Neural cell (in vitro differentiated cells): ENCODE measurements around the gene ATP2C1.

ENCODE experiments used
- EZH2 ChIP-seq: fragments of 200-600, 300-800 bp; shearing (Covaris generic), sonication (generic); IDR thresholded peaks from 2 replicates; pipeline ENCODE4 v1.6.1; 2014; ENCODE audit warnings: antibody characterized with exemption, low read length, borderline replicate concordance, mild to moderate bottlenecking; ENCODE audit not compliant: insufficient read depth, poor library complexity, severe bottlenecking
- POLR2AphosphoS5 ChIP-seq: IDR thresholded peaks from 2 replicates; pipeline ENCODE4 v1.6.1; 2012
- RAD21 ChIP-seq: fragments of 450-650 bp; conservative IDR thresholded peaks from 2 replicates; pipeline ENCODE4 v1.6.1; 2014; ENCODE audit warnings: antibody characterized with exemption, mild to moderate bottlenecking, moderate library complexity
- TAF1 ChIP-seq: IDR thresholded peaks from 2 replicates; pipeline ENCODE4 v1.6.1; 2012; ENCODE audit warnings: low read depth
- TF ChIP-seq, protein P1 (sequence below): fragments of 450-650 bp; IDR thresholded peaks from 2 replicates; pipeline ENCODE4 v1.5.1; 2014; ENCODE audit warnings: antibody characterized with exemption, mild to moderate bottlenecking, moderate library complexity; ENCODE audit not compliant: poor library complexity, severe bottlenecking
- TF ChIP-seq, protein P2 (sequence below): IDR thresholded peaks from 2 replicates; pipeline ENCODE4 v1.6.1; 2012; ENCODE audit warnings: borderline replicate concordance

DNA sequence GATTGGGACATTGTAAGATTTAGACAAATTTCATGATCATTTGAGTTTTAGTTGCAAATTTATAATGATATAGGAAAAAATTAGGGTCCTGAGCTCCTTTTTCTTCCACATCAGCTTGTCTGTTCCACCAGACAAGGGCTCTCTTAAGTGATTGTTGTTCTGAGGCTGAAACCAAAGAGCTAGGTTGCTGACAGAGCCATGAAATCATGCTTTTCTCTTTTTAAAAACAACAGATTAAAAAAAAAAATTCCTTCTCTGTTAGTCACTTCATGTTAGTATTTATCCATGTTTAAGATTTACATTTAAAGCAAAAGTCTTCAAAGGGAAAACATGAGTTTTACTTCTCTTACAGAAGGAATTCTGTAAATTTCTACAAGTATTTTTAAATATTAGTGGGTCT lies 56.8 kb downstream of the ATP2C1 start:
- no peak for TF ChIP-seq POLR2AphosphoS5
- TF ChIP-seq, protein P1, sequence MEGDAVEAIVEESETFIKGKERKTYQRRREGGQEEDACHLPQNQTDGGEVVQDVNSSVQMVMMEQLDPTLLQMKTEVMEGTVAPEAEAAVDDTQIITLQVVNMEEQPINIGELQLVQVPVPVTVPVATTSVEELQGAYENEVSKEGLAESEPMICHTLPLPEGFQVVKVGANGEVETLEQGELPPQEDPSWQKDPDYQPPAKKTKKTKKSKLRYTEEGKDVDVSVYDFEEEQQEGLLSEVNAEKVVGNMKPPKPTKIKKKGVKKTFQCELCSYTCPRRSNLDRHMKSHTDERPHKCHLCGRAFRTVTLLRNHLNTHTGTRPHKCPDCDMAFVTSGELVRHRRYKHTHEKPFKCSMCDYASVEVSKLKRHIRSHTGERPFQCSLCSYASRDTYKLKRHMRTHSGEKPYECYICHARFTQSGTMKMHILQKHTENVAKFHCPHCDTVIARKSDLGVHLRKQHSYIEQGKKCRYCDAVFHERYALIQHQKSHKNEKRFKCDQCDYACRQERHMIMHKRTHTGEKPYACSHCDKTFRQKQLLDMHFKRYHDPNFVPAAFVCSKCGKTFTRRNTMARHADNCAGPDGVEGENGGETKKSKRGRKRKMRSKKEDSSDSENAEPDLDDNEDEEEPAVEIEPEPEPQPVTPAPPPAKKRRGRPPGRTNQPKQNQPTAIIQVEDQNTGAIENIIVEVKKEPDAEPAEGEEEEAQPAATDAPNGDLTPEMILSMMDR: no peak
- no peak for TF ChIP-seq EZH2
- TF ChIP-seq RAD21: no peak
- TF ChIP-seq, protein P2, sequence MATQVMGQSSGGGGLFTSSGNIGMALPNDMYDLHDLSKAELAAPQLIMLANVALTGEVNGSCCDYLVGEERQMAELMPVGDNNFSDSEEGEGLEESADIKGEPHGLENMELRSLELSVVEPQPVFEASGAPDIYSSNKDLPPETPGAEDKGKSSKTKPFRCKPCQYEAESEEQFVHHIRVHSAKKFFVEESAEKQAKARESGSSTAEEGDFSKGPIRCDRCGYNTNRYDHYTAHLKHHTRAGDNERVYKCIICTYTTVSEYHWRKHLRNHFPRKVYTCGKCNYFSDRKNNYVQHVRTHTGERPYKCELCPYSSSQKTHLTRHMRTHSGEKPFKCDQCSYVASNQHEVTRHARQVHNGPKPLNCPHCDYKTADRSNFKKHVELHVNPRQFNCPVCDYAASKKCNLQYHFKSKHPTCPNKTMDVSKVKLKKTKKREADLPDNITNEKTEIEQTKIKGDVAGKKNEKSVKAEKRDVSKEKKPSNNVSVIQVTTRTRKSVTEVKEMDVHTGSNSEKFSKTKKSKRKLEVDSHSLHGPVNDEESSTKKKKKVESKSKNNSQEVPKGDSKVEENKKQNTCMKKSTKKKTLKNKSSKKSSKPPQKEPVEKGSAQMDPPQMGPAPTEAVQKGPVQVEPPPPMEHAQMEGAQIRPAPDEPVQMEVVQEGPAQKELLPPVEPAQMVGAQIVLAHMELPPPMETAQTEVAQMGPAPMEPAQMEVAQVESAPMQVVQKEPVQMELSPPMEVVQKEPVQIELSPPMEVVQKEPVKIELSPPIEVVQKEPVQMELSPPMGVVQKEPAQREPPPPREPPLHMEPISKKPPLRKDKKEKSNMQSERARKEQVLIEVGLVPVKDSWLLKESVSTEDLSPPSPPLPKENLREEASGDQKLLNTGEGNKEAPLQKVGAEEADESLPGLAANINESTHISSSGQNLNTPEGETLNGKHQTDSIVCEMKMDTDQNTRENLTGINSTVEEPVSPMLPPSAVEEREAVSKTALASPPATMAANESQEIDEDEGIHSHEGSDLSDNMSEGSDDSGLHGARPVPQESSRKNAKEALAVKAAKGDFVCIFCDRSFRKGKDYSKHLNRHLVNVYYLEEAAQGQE: no peak
- no peak for TF ChIP-seq TAF1
